Measurements from ENCODE around the gene CIDEC.
A peak's percentile ranks its signal among the peaks of the same experiment; 100 is the strongest.
"Not testable (repeated sequence)": the region's sequence is repeated elsewhere in the genome, so short reads cannot be mapped to it uniquely, and the experiment has no call there.

CIDEC gene

GRCh38 chr3:9901967-9902366 is 21.9 kb upstream of the CIDEC start:
- DNase-seq (ENCODE audit: low read depth) = no peak

- DNase-seq (ENCODE audit: low read depth) = not testable (repeated sequence)
These were observed 20.9 kb upstream of the CIDEC start for GRCh38 chr3:9900965-9901415.

GRCh38 chr3:9899289-9899791 is 19.3 kb upstream of the CIDEC start:
- no peak for DNase-seq (ENCODE audit: low read depth)

- no peak for DNase-seq (ENCODE audit: low read depth)
These were observed 18.6 kb upstream of the CIDEC start for GRCh38 chr3:9898467-9899241.

DNA sequence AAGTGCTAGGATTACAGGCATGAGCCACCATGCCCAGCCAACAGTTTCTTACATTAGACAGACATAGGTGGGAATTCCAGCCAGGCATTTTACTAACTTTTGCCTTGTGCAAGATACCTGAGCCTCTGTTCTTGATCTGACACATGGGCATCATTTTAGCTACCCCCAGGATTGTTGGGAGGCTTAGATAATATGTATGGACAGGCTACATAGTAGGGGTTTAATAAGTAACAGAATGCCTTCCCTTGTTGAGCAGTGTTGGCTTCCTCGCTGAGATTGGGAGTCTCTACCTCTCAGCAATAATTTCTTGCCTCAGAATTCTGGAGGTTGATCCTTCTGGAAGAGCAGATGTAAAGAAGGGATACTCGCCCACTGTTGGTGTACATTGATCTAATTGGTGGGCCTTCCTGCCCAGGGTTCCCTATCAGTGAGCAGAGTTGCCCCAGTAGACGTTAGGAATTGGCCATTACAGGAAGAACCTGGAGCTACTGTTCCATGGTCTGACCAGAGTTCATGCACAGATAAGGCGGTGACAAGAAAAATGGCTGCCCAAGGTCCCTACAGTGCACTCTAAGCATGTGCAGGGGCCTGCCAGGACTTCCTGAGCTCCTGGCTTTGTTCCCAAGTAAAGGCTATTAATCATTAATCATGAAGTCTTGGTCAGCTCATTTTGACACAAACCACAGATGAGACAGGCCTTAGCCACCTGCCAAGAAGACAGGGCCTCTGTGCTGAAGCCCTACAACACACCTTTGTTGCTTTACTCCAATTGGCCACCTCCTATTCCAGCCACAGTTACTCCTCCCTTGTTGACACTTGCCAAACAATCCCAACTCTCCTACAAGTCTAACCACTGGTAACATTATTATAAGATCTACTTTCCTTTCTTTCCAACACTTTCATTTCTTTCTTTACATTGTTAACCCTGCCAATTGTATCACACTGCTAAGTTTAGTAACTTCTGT is 17.6 kb upstream of the CIDEC start:
- DNase-seq (ENCODE audit: low read depth) = no peak

- not testable (repeated sequence) for DNase-seq (ENCODE audit: low read depth)
These were observed 16.8 kb upstream of the CIDEC start for GRCh38 chr3:9896755-9897407.

- not testable (repeated sequence) for DNase-seq (ENCODE audit: low read depth)
These were observed 15.7 kb upstream of the CIDEC start for GRCh38 chr3:9895715-9896114.

DNA sequence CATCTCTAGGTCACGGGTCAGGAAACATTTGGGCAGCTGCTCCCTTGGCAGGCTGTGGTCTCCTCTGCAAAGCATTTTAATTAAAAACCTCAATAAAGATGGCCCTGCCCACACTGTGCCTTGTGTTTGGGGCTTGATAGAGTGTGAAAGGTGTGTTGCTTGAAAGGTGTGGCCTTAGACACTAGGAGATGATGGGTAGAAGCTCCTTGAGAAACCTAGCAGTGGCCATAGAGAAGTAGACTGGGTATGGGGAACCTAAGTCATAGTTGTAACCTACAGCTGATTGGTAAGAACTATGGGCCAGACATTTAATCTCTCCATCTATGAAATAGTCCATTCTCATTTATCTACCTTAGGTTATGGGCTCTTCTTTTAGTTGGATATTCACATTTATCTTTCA is 13.7 kb upstream of the CIDEC start:
- DNase-seq (ENCODE audit: low read depth) = no peak

DNA sequence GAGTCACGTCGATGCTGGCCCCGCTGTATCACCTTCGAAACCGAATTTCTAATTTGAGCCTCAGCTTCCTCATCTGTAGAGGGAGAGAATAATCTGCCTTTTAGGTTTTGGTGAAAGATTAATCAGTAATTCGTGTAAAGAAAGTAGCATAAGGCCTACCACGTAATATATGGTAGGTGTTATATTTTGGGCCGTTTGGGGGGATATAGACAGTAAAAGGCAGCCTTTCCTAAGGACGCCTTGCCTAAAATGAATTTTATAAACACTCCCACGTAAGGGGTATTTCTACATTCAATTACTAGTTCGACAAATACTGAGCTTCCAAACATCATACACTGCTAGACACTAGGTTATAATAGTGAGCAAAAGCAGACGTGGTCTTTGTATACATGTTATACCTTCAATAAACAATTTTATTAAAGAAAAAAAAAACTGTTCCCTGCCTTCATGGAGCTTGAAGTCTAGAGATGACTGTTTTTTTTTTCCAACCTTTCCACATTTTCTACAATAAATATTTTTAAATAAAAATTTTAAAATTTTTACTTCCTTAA is 11.1 kb upstream of the CIDEC start:
- DNase-seq (ENCODE audit: low read depth) = no peak

DNA sequence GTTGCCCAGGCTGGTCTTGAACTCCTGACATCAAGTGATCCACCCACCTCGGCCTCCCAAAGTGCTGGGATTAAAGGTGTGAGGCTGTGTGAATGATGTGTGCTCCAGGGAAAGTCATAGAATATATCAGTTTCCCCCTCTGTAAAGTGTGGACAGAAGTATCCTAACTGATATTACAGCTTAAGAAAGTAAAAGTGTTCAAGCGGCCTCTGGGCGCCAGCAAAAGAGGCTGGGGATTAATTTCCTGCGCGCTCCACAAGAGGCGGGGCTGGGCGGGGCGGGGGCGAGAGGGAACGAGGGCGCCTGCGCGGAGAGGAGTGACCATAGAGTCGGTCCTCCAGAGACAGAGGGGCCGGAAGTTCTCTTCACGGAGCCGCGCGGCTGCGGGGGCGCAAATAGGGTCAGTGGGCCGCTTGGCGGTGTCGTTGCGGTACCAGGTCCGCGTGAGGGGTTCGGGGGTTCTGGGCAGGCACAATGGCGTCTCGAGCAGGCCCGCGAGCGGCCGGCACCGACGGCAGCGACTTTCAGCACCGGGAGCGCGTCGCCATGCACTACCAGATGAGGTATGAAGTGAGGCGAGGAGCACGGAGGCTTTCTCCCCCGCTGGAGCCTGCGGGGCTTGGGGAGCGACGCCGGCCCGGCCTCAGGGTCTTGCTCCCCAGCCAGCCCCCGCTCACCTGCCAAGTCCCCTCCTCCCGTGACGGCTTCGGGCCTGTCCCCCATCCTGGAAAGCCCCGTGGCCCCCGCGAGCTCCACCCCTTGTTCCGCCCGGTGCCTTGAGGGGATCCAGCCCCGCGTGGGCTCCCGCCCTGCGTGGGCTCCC is 10.4 kb upstream of the CIDEC start, which contains the start of gene JAGN1:
Gene JAGN1, plus strand, starts transcription at position 362 of the 823 bp plus-strand sequence. Its CDS starts 113 bp downstream, at position 475.
- peak; percentile 80 for DNase-seq (ENCODE audit: low read depth)

DNA sequence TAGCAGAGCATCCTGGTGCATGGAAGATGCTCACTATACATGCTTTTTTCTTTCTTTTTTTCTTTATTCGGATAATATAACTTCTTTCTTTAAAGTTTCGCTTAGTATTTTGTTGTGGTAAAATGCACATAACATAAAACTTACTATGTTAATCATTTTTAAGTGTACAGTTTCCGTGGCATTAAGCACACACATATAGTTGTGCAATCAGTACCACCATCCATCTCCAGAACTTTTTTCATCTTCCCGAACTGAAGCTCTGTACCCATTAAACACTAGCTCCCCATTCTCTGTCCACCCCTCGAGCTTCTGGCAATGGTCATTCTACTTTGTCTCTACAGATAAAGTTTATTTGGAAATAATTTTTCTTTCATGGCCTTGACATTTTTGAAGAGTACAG is 9.4 kb upstream of the CIDEC start:
- no peak for DNase-seq (ENCODE audit: low read depth)

DNA sequence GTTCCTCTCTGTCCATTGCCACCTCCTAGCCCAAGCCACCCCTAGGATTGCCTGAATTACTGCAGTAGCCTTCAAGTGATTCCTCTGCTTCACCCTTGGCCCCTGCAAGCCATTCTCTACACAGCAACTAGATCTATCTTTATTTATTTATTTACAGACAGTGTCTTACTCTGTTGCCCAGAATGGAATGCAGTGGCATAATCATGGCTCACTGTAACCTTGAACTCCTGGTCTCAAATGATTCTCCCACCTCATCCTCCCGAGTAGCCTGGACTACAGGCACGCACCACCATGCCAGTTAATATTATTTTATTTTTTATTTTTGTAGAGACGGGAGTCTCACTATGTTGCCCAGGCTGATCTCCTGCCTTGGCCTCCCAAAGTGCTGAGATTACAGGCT is 8.5 kb upstream of the CIDEC start:
- DNase-seq (ENCODE audit: low read depth) = no peak

DNA sequence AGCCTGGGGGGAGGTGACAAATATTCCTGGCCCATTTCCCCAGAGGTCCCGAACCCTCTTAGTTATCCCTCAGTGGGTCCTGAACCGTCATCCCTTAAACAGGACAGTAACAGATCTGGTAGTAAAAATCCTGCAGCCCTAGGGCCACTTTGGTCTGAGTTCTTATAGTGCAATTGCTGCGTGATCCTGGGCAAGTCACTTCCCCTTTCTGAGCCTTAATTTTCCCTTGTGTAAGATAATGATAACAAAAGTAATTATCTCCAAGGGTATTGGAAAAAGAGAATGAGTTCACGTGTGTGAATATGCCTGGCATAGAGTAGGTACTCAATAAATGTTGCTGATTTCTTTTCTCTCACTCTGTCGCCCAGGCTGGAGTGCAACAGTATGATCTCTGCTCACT is 7.4 kb upstream of the CIDEC start:
- DNase-seq (ENCODE audit: low read depth) = no peak

- DNase-seq (ENCODE audit: low read depth) = no peak
These were observed 6.3 kb upstream of the CIDEC start for GRCh38 chr3:9886328-9886727.

GRCh38 chr3:9884555-9885165 is 4.6 kb upstream of the CIDEC start:
- peak; percentile 65 for DNase-seq (ENCODE audit: low read depth)

GRCh38 chr3:9883706-9884554 is 3.9 kb upstream of the CIDEC start:
- DNase-seq (ENCODE audit: low read depth) = no peak

GRCh38 chr3:9881441-9881840 is 1.4 kb upstream of the CIDEC start:
- no peak for DNase-seq (ENCODE audit: low read depth)

DNA sequence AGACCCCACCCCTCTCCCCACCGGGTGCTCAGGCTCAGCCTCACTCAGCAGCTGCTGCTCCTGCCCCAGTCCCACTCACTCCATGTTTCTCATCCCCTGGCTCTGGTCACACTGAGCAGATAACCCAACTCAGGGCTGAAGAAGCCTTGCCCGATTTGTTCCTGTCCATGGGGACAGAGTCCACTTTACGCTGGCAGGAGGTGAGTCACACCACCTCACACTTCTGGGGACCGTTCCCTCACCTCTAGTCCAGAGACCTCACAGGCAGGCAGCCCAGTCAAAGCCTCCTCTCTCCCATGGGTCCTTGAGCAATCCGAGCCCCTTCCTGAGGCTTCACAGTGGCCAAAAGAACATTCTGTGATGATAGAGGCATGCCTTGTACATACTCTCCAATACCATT is 1.4 kb downstream of the CIDEC start:
- DNase-seq (ENCODE audit: low read depth) = no peak

GRCh38 chr3:9876991-9877390 is 3.1 kb downstream of the CIDEC start:
- no peak for DNase-seq (ENCODE audit: low read depth)
